H1 (cell line): Measurements from ENCODE around the gene NDUFB4. TPM values are rescaled to one million over a fixed set of nuclear protein-coding genes. Genes with fewer than 3 reads are reported as not detected.

ENCODE experiments used
- CTCF ChIA-PET: fragments of 300-600 bp; sonication (Branson Sonifier 250); formaldehyde crosslinking; loops from one replicate; lab custom pipeline; 2021; ENCODE audit not compliant: partially characterized antibody; lab: Charles Lee
- POLR2A ChIA-PET: fragments of 300-600 bp; sonication (Branson Sonifier 250); formaldehyde crosslinking; loops from one replicate; lab custom pipeline; 2021; ENCODE audit warnings: inconsistent platforms; ENCODE audit not compliant: partially characterized antibody; lab: Charles Lee
- DNase-seq, 2 experiments: peaks; one replicate each; pipeline versions ENCODE4 v3.0.0 to v3.0.0-alpha.2; 2010 to 2022; ENCODE audit warnings: low spot score in 2 of 2, low read depth in 1 of 2, mixed read lengths in 1 of 2
- FAIRE-seq: peaks from 2 replicates; lab custom pipeline; 2011; peaks lifted over from hg19 to GRCh38; lab: Jason Lieb, UNC
- H2AFZ ChIP-seq: 2 replicates; pipeline ENCODE4 v1.8.1; 2012; ENCODE audit warnings: low read length, inconsistent platforms
- H2AK5ac ChIP-seq: 2 replicates; pipeline ENCODE4 v1.6.1; 2013; ENCODE audit warnings: low read depth, low read length
- H2BK120ac ChIP-seq: replicated peaks from 2 replicates; pipeline ENCODE3; 2013; ENCODE audit warnings: low read depth, low read length, inconsistent platforms
- H2BK12ac ChIP-seq: 2 replicates; pipeline ENCODE4 v1.6.1; 2013; ENCODE audit warnings: low read depth, low read length
- H2BK15ac ChIP-seq: 2 replicates; pipeline ENCODE4 v1.6.1; 2013; ENCODE audit warnings: low read length
- H2BK20ac ChIP-seq: 2 replicates; pipeline ENCODE4 v1.6.1; 2013; ENCODE audit warnings: low read length
- H2BK5ac ChIP-seq: 2 replicates; pipeline ENCODE4 v1.6.1; 2013; ENCODE audit warnings: low read depth, low read length
- H3K14ac ChIP-seq: 2 replicates; pipeline ENCODE4 v1.6.1; 2013; ENCODE audit warnings: inconsistent platforms; ENCODE audit not compliant: insufficient read length
- H3K18ac ChIP-seq: 2 replicates; pipeline ENCODE4 v1.6.1; 2013; ENCODE audit warnings: low read length; ENCODE audit errors: extremely low read depth
- H3K23ac ChIP-seq: 2 replicates; pipeline ENCODE4 v1.6.1; 2013; ENCODE audit warnings: inconsistent platforms; ENCODE audit not compliant: insufficient read length
- H3K23me2 ChIP-seq: 2 replicates; pipeline ENCODE4 v1.6.1; 2013; ENCODE audit warnings: low read depth, low read length
- H3K27ac ChIP-seq: 2 replicates; pipeline ENCODE4 v1.6.1; 2011; ENCODE audit warnings: low read depth, low read length, inconsistent platforms
- H3K27me3 ChIP-seq, 4 experiments: replicated peaks in 1 of 4; 1 replicate in 1 of 4; 2 replicates in 3 of 4; pipeline versions ENCODE4 v1.6.1 to v1.8.1; 2011 to 2013; ENCODE audit warnings: low read length in 3 of 4, mild to moderate bottlenecking in 3 of 4, inconsistent platforms in 2 of 4, mixed read lengths in 2 of 4, moderate library complexity in 1 of 4; ENCODE audit not compliant: control insufficient read depth in 3 of 4, insufficient read depth in 3 of 4; ENCODE audit errors: extremely low read depth in 1 of 4
- H3K36me3 ChIP-seq, 4 experiments: 2 replicates each; pipeline versions ENCODE4 v1.6.1 to v1.8.1; 2011 to 2013; ENCODE audit warnings: mild to moderate bottlenecking in 4 of 4, low read length in 3 of 4, moderate library complexity in 2 of 4, control low read depth in 1 of 4, inconsistent platforms in 1 of 4; ENCODE audit not compliant: insufficient read depth in 4 of 4, control insufficient read depth in 2 of 4
- H3K4ac ChIP-seq: replicated peaks from 2 replicates; pipeline ENCODE3; 2013; ENCODE audit warnings: low read length, low read depth, mixed read lengths, inconsistent platforms; ENCODE audit not compliant: insufficient read length
- H3K4me1 ChIP-seq, 4 experiments: replicated peaks in 1 of 4; 1 replicate in 1 of 4; 2 replicates in 3 of 4; pipeline versions ENCODE4 v1.6.1 to v1.8.1; 2011 to 2013; ENCODE audit warnings: low read length in 3 of 4, inconsistent platforms in 2 of 4, mixed read lengths in 1 of 4; ENCODE audit not compliant: insufficient read depth in 4 of 4, control insufficient read depth in 3 of 4
- H3K4me2 ChIP-seq, 2 experiments: 2 replicates each; pipeline versions ENCODE4 v1.6.1 to v1.8.1; 2011 to 2013; ENCODE audit warnings: low read depth in 2 of 2, low read length in 2 of 2, control low read depth in 1 of 2, inconsistent platforms in 1 of 2, mild to moderate bottlenecking in 1 of 2; ENCODE audit not compliant: insufficient read depth in 1 of 2
- H3K4me3 ChIP-seq, 4 experiments: fragments of 200-600, 300-600 bp in 1 of 4; sonication (generic), shearing (Covaris generic), sonication (Bioruptor Twin) in 1 of 4; 2 replicates each; pipeline versions ENCODE4 v1.5.1 to v1.8.1; 2011 to 2016; ENCODE audit warnings: low read length in 4 of 4, low read depth in 3 of 4, control low read depth in 2 of 4, inconsistent platforms in 2 of 4, mild to moderate bottlenecking in 2 of 4, mixed read lengths in 1 of 4, moderate library complexity in 1 of 4; ENCODE audit not compliant: insufficient read depth in 2 of 4; ENCODE audit errors: extremely low read depth in 1 of 4
- H3K56ac ChIP-seq: replicated peaks from 2 replicates; pipeline ENCODE3; 2013; ENCODE audit warnings: low read depth, mild to moderate bottlenecking, mixed read lengths, low read length, inconsistent platforms; ENCODE audit not compliant: insufficient read length
- H3K79me1 ChIP-seq: 2 replicates; pipeline ENCODE4 v1.6.1; 2013; ENCODE audit warnings: low read depth, low read length, control low read depth
- H3K79me2 ChIP-seq, 2 experiments: 2 replicates each; pipeline versions ENCODE4 v1.6.1 to v1.8.1; 2012 to 2013; ENCODE audit warnings: low read length in 2 of 2, mild to moderate bottlenecking in 2 of 2, inconsistent platforms in 1 of 2; ENCODE audit not compliant: insufficient read depth in 2 of 2, control insufficient read depth in 1 of 2
- H3K9ac ChIP-seq, 4 experiments: replicated peaks in 1 of 4; 1 replicate in 1 of 4; 2 replicates in 3 of 4; pipeline versions ENCODE4 v1.6.1 to v1.8.1; 2011 to 2013; ENCODE audit warnings: low read depth in 3 of 4, low read length in 3 of 4, control low read depth in 2 of 4, mild to moderate bottlenecking in 2 of 4, moderate library complexity in 2 of 4, inconsistent platforms in 1 of 4; ENCODE audit errors: extremely low read depth in 1 of 4
- H3K9me3 ChIP-seq, 2 experiments: 2 replicates each; pipeline versions ENCODE4 v1.6.1 to v1.8.1; 2012 to 2013; ENCODE audit warnings: mild to moderate bottlenecking in 2 of 2, moderate library complexity in 2 of 2, control low read depth in 1 of 2, inconsistent platforms in 1 of 2, low read depth in 1 of 2, low read length in 1 of 2, mixed read lengths in 1 of 2; ENCODE audit not compliant: insufficient read depth in 2 of 2
- H4K20me1 ChIP-seq, 2 experiments: replicated peaks in 1 of 2; 2 replicates each; pipeline versions ENCODE3 to v1.8.1; 2011 to 2013; ENCODE audit warnings: inconsistent platforms in 2 of 2, low read length in 2 of 2, mild to moderate bottlenecking in 1 of 2; ENCODE audit not compliant: insufficient read depth in 2 of 2, control insufficient read depth in 1 of 2
- H4K5ac ChIP-seq: 2 replicates; pipeline ENCODE4 v1.6.1; 2013; ENCODE audit warnings: low read length, low read depth, mixed read lengths, inconsistent platforms; ENCODE audit not compliant: insufficient read length
- H4K8ac ChIP-seq: 2 replicates; pipeline ENCODE4 v1.8.0; 2013; ENCODE audit warnings: mild to moderate bottlenecking, moderate library complexity, low read length, inconsistent platforms; ENCODE audit not compliant: insufficient read depth; ENCODE audit errors: extremely low read depth
- H4K91ac ChIP-seq: replicated peaks from 2 replicates; pipeline ENCODE3; 2013; ENCODE audit warnings: low read length, mixed read lengths, inconsistent platforms; ENCODE audit not compliant: insufficient read length
- BACH1 ChIP-seq: IDR thresholded peaks from 2 replicates; pipeline ENCODE4 v1.6.1; 2012; ENCODE audit warnings: low read length, improper control_type of control experiment
- BCL11A ChIP-seq, 2 experiments: IDR thresholded peaks; one replicate each; pipeline ENCODE4 v1.6.1; 2011; ENCODE audit warnings: low read depth in 2 of 2, low read length in 2 of 2, mild to moderate bottlenecking in 2 of 2
- CBX5 ChIP-seq: fragments of 300-800, 300-1000 bp; sonication (generic); IDR thresholded peaks from 2 replicates; pipeline ENCODE4 v1.7.1; 2016; ENCODE audit warnings: antibody characterized with exemption, low read length, low read depth
- EP300 ChIP-seq, 2 experiments: IDR thresholded peaks; 1 replicate in 1 of 2; 2 replicates in 1 of 2; pipeline ENCODE4 v1.6.1; 2011 to 2012; ENCODE audit warnings: low read depth in 2 of 2, low read length in 2 of 2, mild to moderate bottlenecking in 2 of 2, borderline replicate concordance in 1 of 2, inconsistent platforms in 1 of 2, moderate library complexity in 1 of 2
- MAFK ChIP-seq: IDR thresholded peaks from 2 replicates; pipeline ENCODE4 v1.6.1; 2012; ENCODE audit warnings: low read depth, mild to moderate bottlenecking, improper control_type of control experiment, low read length
- PHF8 ChIP-seq: fragments of 200-600 bp; sonication (generic); conservative IDR thresholded peaks from 2 replicates; pipeline ENCODE4 v1.7.1; 2012; ENCODE audit warnings: low read depth, mild to moderate bottlenecking, inconsistent platforms, low read length, moderate library complexity
- SP2 ChIP-seq: IDR thresholded peaks from 2 replicates; pipeline ENCODE4 v1.6.1; 2012; ENCODE audit warnings: mild to moderate bottlenecking, low read length, inconsistent platforms
- polyA plus RNA-seq, 7 experiments: library from polyadenylated mRNA; depleted of rRNA in 3 of 7; stranded (reverse) in 5 of 7; unstranded in 2 of 7; fragments of >200 nt in 5 of 7; fragments of 200-250 nt in 2 of 7; gene quantifications; 1 replicate in 5 of 7; 2 replicates in 1 of 7; 4 replicates in 1 of 7; pipeline versions ENCODE4 v1.2.1 to v1.2.3, GENCODE V29; 2011 to 2013; ENCODE audit warnings: missing spikeins in 2 of 7, mixed read lengths in 2 of 7
- total RNA-seq: library from RNA; stranded (reverse); fragmentation: NEBNext Ultra II Directional; extraction: Animal tissue kit (Norgen Biotek cat#: 25700); gene quantifications from 2 replicates; pipeline ENCODE4 v1.2.1, GENCODE V29; 2021

NDUFB4 gene
- total and polyA plus RNA-seq, 2 of the 8 experiments (the other 6 are each of a cell fraction or from before 2014, with no cell fraction given) = 184 to 382 TPM

DNA sequence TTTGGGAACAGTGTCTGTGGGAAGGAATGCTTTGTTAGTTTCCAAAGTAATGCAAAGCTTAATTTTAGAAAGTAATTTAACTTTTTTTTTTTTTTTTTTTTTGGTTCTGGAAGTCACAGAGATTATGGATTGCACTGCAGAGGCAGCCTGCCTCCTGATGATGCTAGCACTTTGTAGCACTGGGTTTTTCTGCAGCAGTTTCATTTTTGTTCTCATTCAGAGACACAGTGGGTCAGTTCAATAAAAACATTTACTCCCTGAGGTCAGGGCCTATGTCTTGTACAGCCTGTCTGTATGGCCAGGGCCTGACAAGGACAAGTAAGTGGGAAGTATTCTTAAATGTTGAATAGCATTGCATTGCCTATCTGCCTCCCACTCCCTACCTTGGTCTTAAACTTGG lies 39.0 kb upstream of the NDUFB4 start:
- H2AFZ ChIP-seq = no peak overlapping the region
- ChIA-PET CTCF (interaction anchor here (0.6 to 7.2 kb wide), 7 partner anchors 106 to 345 kb away, joined by 3 to 130 read pairs (median 4); partner anchors contain the start of gene FSTL1), POLR2A (interaction anchor here (4.2 kb wide), 1 partner anchor 138 kb away, joined by 29 read pairs; no protein-coding TSS in a partner anchor)
- no peak overlapping the region for H3K4me2 ChIP-seq
- H3K27me3 ChIP-seq = peaks cover 0 to 3% (median 0%) of the 10 kb centered on the region in 4 experiments; a peak in 2 of 7 replicates
- no peak overlapping the region for H2BK5ac ChIP-seq
- 0 out of 4 replicates have a peak, but pooled peaks cover 0 to 2% of the 10 kb centered on the region in 2 experiments for H3K9me3 ChIP-seq
- no peak overlapping the region for H2BK20ac ChIP-seq
- H3K4ac ChIP-seq = no peak overlapping the region
- H4K20me1 ChIP-seq = no peaks in the 10 kb centered on the region
- H3K4me1 ChIP-seq = peaks cover 4 to 13% (median 6%) of the 10 kb centered on the region in 4 experiments; a peak in 6 of 7 replicates
- no peak overlapping the region for H2BK120ac ChIP-seq
- no peak overlapping the region for H3K23ac ChIP-seq
- no peak overlapping the region for H4K5ac ChIP-seq
- no peak overlapping the region for H3K14ac ChIP-seq
- no peaks in the 10 kb centered on the region for H3K79me1 ChIP-seq
- H2AK5ac ChIP-seq = no peak overlapping the region
- H3K4me3 ChIP-seq = no peak overlapping the region
- no peak overlapping the region for H4K8ac ChIP-seq
- H3K27ac ChIP-seq = no peak overlapping the region
- H3K79me2 ChIP-seq = no peaks in the 10 kb centered on the region
- peaks cover 6% of the 10 kb centered on the region for H3K23me2 ChIP-seq
- H3K36me3 ChIP-seq = no peaks in the 10 kb centered on the region
- no peak for DNase-seq
- no peak overlapping the region for H2BK15ac ChIP-seq
- H2BK12ac ChIP-seq = no peak overlapping the region
- FAIRE-seq = no peak
- H3K18ac ChIP-seq = no peak overlapping the region
- H4K91ac ChIP-seq = no peak overlapping the region
- no peak overlapping the region for H3K9ac ChIP-seq
- H3K56ac ChIP-seq = no peak overlapping the region
- TF ChIP-seq CBX5 = no peak
- no peak for TF ChIP-seq BCL11A (IDR thresholded peaks at IDR 0.05; ENCODE audit: low read depth in 2 of 2, low read length in 2 of 2)
- TF ChIP-seq PHF8 = no peak
- no peak for TF ChIP-seq EP300 (IDR thresholded peaks at IDR 0.05; ENCODE audit: borderline replicate concordance in 1 of 2, low read depth in 2 of 2, low read length in 2 of 2)
- no peak for TF ChIP-seq MAFK
- TF ChIP-seq SP2 = no peak
- no peak for TF ChIP-seq BACH1
